ENCODE data around the gene ZFP30. TPM values are rescaled to one million over a fixed set of nuclear protein-coding genes. Genes with fewer than 3 reads are reported as not detected.
A peak's percentile ranks its signal among the peaks of the same experiment; 100 is the strongest.

Gene ZFP30
- total and polyA plus RNA-seq, 2 of the 13 experiments (the other 11 are each of a cell fraction or from before 2014, with no cell fraction given), result 3.4 to 19.2 TPM

GRCh38 chr19:37691881-37692504, 36.7 kb upstream of the ZFP30 start (continued):
- TF ChIP-seq GABPA (IDR thresholded peaks at IDR 0.05; ENCODE audit: low read depth, low read length) (no peak), GABPA (CRISPR knock-in tag; IDR thresholded peaks at IDR 0.05; ENCODE audit: low read depth) (peak; percentile 74), IRF2 (CRISPR knock-in tag; IDR thresholded peaks at IDR 0.05) (peak; percentile 97), ZNF138 (CRISPR knock-in tag; IDR thresholded peaks at IDR 0.05; ENCODE audit: low read depth) (peak; percentile 1; the same call in 1 of the 2 replicates), ZNF552 (CRISPR knock-in tag; IDR thresholded peaks at IDR 0.05; ENCODE audit: borderline replicate concordance) (0 out of 2 replicates have a peak, but pooled peaks have one; percentile 38), NAIF1 (CRISPR knock-in tag; IDR thresholded peaks at IDR 0.05; ENCODE audit: borderline replicate concordance) (peak; percentile 89), SMAD9 (CRISPR knock-in tag; IDR thresholded peaks at IDR 0.05) (0 out of 2 replicates have a peak, but pooled peaks have one; percentile 26), ZNF296 (CRISPR knock-in tag; conservative IDR thresholded peaks at IDR 0.05) (no peak; the same call in 1 of the 2 replicates), ZEB1 (IDR thresholded peaks at IDR 0.05; ENCODE audit: insufficient replicate concordance, low read depth) (no peak), SRSF9 (IDR thresholded peaks at IDR 0.05; ENCODE audit: borderline replicate concordance, insufficient read depth, low read depth, low read length, poor library complexity, severe bottlenecking) (no peak), HNF1B (CRISPR knock-in tag; IDR thresholded peaks at IDR 0.05) (peak; percentile 86), MAFK (conservative IDR thresholded peaks at IDR 0.05 in 1 of 2, IDR thresholded peaks at IDR 0.05 in 1 of 2; ENCODE audit: low read length in 2 of 2) (no peak), KLF6 (CRISPR knock-in tag; IDR thresholded peaks at IDR 0.05) (no peak; the same call in 1 of the 2 replicates), ZFYVE20 (CRISPR knock-in tag; IDR thresholded peaks at IDR 0.05; ENCODE audit: borderline replicate concordance, low read depth) (no peak), ZNF678 (CRISPR knock-in tag; IDR thresholded peaks at IDR 0.05) (no peak), ZNF460 (CRISPR knock-in tag; IDR thresholded peaks at IDR 0.05; ENCODE audit: borderline replicate concordance) (no peak), SMARCC2 (IDR thresholded peaks at IDR 0.05) (no peak), ZNF510 (CRISPR knock-in tag; IDR thresholded peaks at IDR 0.05; ENCODE audit: low read depth) (no peak), ZNF24 (IDR thresholded peaks at IDR 0.05) (no peak), ZBTB21 (CRISPR knock-in tag; IDR thresholded peaks at IDR 0.05) (no peak), GLMP (CRISPR knock-in tag; IDR thresholded peaks at IDR 0.05; ENCODE audit: borderline replicate concordance) (no peak), GLI4 (CRISPR knock-in tag; IDR thresholded peaks at IDR 0.05; ENCODE audit: borderline replicate concordance) (no peak; the same call in 1 of the 2 replicates), ZNF607 (CRISPR knock-in tag; IDR thresholded peaks at IDR 0.05; ENCODE audit: borderline replicate concordance) (0 out of 2 replicates have a peak, but pooled peaks have one; percentile 68)
- TF ChIP-seq, protein P1, sequence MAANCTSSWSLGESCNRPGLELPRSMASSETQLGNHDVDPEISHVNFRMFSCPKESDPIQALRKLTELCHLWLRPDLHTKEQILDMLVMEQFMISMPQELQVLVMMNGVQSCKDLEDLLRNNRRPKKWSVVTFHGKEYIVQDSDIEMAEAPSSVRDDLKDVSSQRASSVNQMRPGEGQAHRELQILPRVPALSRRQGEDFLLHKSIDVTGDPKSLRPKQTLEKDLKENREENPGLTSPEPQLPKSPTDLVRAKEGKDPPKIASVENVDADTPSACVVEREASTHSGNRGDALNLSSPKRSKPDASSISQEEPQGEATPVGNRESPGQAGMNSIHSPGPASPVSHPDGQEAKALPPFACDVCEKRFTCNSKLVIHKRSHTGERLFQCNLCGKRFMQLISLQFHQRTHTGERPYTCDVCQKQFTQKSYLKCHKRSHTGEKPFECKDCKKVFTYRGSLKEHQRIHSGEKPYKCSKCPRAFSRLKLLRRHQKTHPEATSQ (CRISPR knock-in tag; IDR thresholded peaks at IDR 0.05; ENCODE audit: borderline replicate concordance), result 0 out of 2 replicates have a peak, but pooled peaks have one; percentile 22
- TF ChIP-seq, protein P2, sequence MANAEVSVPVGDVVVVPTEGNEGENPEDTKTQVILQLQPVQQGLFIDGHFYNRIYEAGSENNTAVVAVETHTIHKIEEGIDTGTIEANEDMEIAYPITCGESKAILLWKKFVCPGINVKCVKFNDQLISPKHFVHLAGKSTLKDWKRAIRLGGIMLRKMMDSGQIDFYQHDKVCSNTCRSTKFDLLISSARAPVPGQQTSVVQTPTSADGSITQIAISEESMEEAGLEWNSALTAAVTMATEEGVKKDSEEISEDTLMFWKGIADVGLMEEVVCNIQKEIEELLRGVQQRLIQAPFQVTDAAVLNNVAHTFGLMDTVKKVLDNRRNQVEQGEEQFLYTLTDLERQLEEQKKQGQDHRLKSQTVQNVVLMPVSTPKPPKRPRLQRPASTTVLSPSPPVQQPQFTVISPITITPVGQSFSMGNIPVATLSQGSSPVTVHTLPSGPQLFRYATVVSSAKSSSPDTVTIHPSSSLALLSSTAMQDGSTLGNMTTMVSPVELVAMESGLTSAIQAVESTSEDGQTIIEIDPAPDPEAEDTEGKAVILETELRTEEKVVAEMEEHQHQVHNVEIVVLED (CRISPR knock-in tag; IDR thresholded peaks at IDR 0.05; ENCODE audit: borderline replicate concordance), result peak; percentile 98
